ENCODE data around the gene HAPLN2.

- no peak for TF ChIP-seq CTCF (IDR thresholded peaks at IDR 0.05)
- TF ChIP-seq TCF7L2 (IDR thresholded peaks at IDR 0.05; ENCODE audit: low read depth, low read length) = no peak
Measured at GRCh38 chr1:156667968-156668709, 48.9 kb downstream of the HAPLN2 start.
